SHP77 treated with DMSO at 0.1 percent for 48 hours (cell line): ENCODE measurements around the gene LRRC15.

ENCODE experiments used
- DNase-seq: peaks from one replicate; lab custom pipeline; 2025; lab: John Stamatoyannopoulos, UW

LRRC15 gene

GRCh38 chr3:194333212-194333980 lies 36.1 kb downstream of the LRRC15 start:
- DNase-seq, result no peak

GRCh38 chr3:194332858-194333211 lies 36.7 kb downstream of the LRRC15 start:
- DNase-seq, result no peak

- no peak for DNase-seq
Observed at GRCh38 chr3:194330579-194330978, 39.0 kb downstream of the LRRC15 start.

GRCh38 chr3:194330160-194330559 lies 39.4 kb downstream of the LRRC15 start:
- DNase-seq, result no peak

- DNase-seq, result no peak
Observed at GRCh38 chr3:194329583-194329965, 40.0 kb downstream of the LRRC15 start.

GRCh38 chr3:194328942-194329582 lies 40.5 kb downstream of the LRRC15 start:
- DNase-seq, result no peak

- DNase-seq, result no peak
Observed at GRCh38 chr3:194328053-194328657, 41.4 kb downstream of the LRRC15 start.

GRCh38 chr3:194327218-194328052 lies 42.1 kb downstream of the LRRC15 start:
- DNase-seq, result no peak

GRCh38 chr3:194326968-194327217 lies 42.6 kb downstream of the LRRC15 start:
- no peak for DNase-seq

- no peak for DNase-seq
Observed at GRCh38 chr3:194326192-194326967, 43.2 kb downstream of the LRRC15 start.

GRCh38 chr3:194325424-194326153 lies 44.0 kb downstream of the LRRC15 start:
- no peak for DNase-seq

- DNase-seq, result no peak
Observed at GRCh38 chr3:194324823-194325327, 44.7 kb downstream of the LRRC15 start.

GRCh38 chr3:194323785-194324735 lies 45.5 kb downstream of the LRRC15 start:
- DNase-seq, result no peak

- DNase-seq, result no peak
Observed at GRCh38 chr3:194322678-194323211, 46.8 kb downstream of the LRRC15 start.

- no peak for DNase-seq
Observed at GRCh38 chr3:194321693-194322640, 47.6 kb downstream of the LRRC15 start.

- DNase-seq, result no peak
Observed at GRCh38 chr3:194320744-194321243, 48.7 kb downstream of the LRRC15 start.

- DNase-seq, result no peak
Observed at GRCh38 chr3:194320100-194320499, 49.4 kb downstream of the LRRC15 start.

GRCh38 chr3:194318511-194319161 lies 50.9 kb downstream of the LRRC15 start:
- DNase-seq, result no peak
